Neutrophil (primary cell): ENCODE measurements around the gene NF1.
"Not testable (repeated sequence)": the region's sequence is repeated elsewhere in the genome, so short reads cannot be mapped to it uniquely, and the experiment has no call there.

Experiments
- H3K27ac ChIP-seq: fragments of 200-600 bp; sonication (generic); 2 replicates; pipeline ENCODE4 v1.5.1; 2016; ENCODE audit warnings: mild to moderate bottlenecking, moderate library complexity
- H3K27me3 ChIP-seq: fragments of 200-600 bp; sonication (generic); 2 replicates; pipeline ENCODE4 v1.6.0; 2016; ENCODE audit warnings: mild to moderate bottlenecking
- H3K36me3 ChIP-seq: fragments of 200-600 bp; sonication (generic); 2 replicates; pipeline ENCODE4 v1.5.1; 2017
- H3K4me1 ChIP-seq, 2 experiments: fragments of 200-600 bp in 1 of 2; sonication (generic) in 1 of 2; 1 replicate in 1 of 2; 2 replicates in 1 of 2; pipeline versions ENCODE4 v1.5.1 to v1.6.1; 2013 to 2016; ENCODE audit warnings: low read depth in 1 of 2, low read length in 1 of 2, mild to moderate bottlenecking in 1 of 2, moderate library complexity in 1 of 2; ENCODE audit not compliant: control insufficient read depth in 1 of 2, insufficient read depth in 1 of 2
- H3K4me3 ChIP-seq, 2 experiments: fragments of 200-600 bp in 1 of 2; sonication (generic) in 1 of 2; 1 replicate in 1 of 2; 2 replicates in 1 of 2; pipeline ENCODE4 v1.5.1; 2013 to 2016; ENCODE audit warnings: low read depth in 1 of 2, low read length in 1 of 2, mild to moderate bottlenecking in 1 of 2, moderate library complexity in 1 of 2
- H3K9me3 ChIP-seq: fragments of 200-600 bp; sonication (generic); 2 replicates; pipeline ENCODE4 v1.5.1; 2016
- CTCF ChIP-seq: fragments of 200-600 bp; sonication (generic); IDR thresholded peaks from 2 replicates; pipeline ENCODE4 v1.5.1; 2016; ENCODE audit warnings: antibody characterized with exemption

NF1 gene

GRCh38 chr17:31339906-31340661 is 245.3 kb downstream of the NF1 start:
- Histone ChIP-seq H3K27ac (no peak overlapping the region), H3K27me3 (no peaks in the 10 kb centered on the region), H3K4me3 (no peak overlapping the region), H3K36me3 (no peaks in the 10 kb centered on the region), H3K4me1 (no peaks in the 10 kb centered on the region), H3K9me3 (no peaks in the 10 kb centered on the region)
- TF ChIP-seq CTCF = no peak

- not testable (repeated sequence) for H3K9me3 ChIP-seq, H3K27ac ChIP-seq, H3K36me3 ChIP-seq, H3K4me1 ChIP-seq, H3K27me3 ChIP-seq, H3K4me3 ChIP-seq
These were observed 250.5 kb downstream of the NF1 start for GRCh38 chr17:31345191-31345747.

- TF ChIP-seq CTCF = no peak
- H3K27ac ChIP-seq = no peak overlapping the region
- no peak overlapping the region for H3K4me3 ChIP-seq
- no peaks in the 10 kb centered on the region for H3K27me3 ChIP-seq
- no peaks in the 10 kb centered on the region for H3K9me3 ChIP-seq
- H3K4me1 ChIP-seq = no peaks in the 10 kb centered on the region
- peaks cover 7% of the 10 kb centered on the region for H3K36me3 ChIP-seq
These were observed 254.7 kb downstream of the NF1 start for GRCh38 chr17:31349454-31349853.

GRCh38 chr17:31355935-31356334 is 261.2 kb downstream of the NF1 start:
- Histone ChIP-seq H3K4me1 (no peaks in the 10 kb centered on the region), H3K9me3 (no peaks in the 10 kb centered on the region), H3K36me3 (peaks cover 11% of the 10 kb centered on the region), H3K4me3 (no peak overlapping the region), H3K27ac (no peak overlapping the region), H3K27me3 (no peaks in the 10 kb centered on the region)
- TF ChIP-seq CTCF = no peak

GRCh38 chr17:31357091-31357490 is 262.3 kb downstream of the NF1 start:
- Histone ChIP-seq H3K36me3 (peaks cover 11% of the 10 kb centered on the region), H3K27me3 (no peaks in the 10 kb centered on the region), H3K9me3 (no peaks in the 10 kb centered on the region), H3K27ac (no peak overlapping the region), H3K4me3 (no peak overlapping the region), H3K4me1 (no peaks in the 10 kb centered on the region)
- TF ChIP-seq CTCF = no peak

GRCh38 chr17:31357839-31358394 is 263.1 kb downstream of the NF1 start:
- TF ChIP-seq CTCF = no peak
- Histone ChIP-seq H3K27me3 (no peaks in the 10 kb centered on the region), H3K4me3 (no peak overlapping the region), H3K27ac (no peak overlapping the region), H3K4me1 (no peaks in the 10 kb centered on the region), H3K9me3 (no peaks in the 10 kb centered on the region), H3K36me3 (peaks cover 11% of the 10 kb centered on the region)
